IgD-negative memory B cell (primary cell): ENCODE results near the gene MADD. TPM values are rescaled to one million over a fixed set of nuclear protein-coding genes. Genes with fewer than 3 reads are reported as not detected.

ENCODE experiments used
- H3K27ac Mint-ChIP-seq, 3 donors: one replicate each; pipeline ENCODE4 v1.8.0; 2020 to 2022; ENCODE audit warnings: mild to moderate bottlenecking in 3 of 3, mixed read lengths in 3 of 3, moderate library complexity in 1 of 3
- H3K27me3 Mint-ChIP-seq: one replicate; pipeline ENCODE4 v1.8.0; 2021; ENCODE audit warnings: mixed read lengths
- H3K36me3 Mint-ChIP-seq: one replicate; pipeline ENCODE4 v1.8.0; 2020; ENCODE audit warnings: mild to moderate bottlenecking, mixed read lengths
- H3K4me1 Mint-ChIP-seq, 3 donors: one replicate each; pipeline ENCODE4 v1.8.0; 2020 to 2022; ENCODE audit warnings: mixed read lengths in 3 of 3, mild to moderate bottlenecking in 1 of 3
- H3K4me3 Mint-ChIP-seq, 4 donors: one replicate each; pipeline ENCODE4 v1.8.0; 2020 to 2022; ENCODE audit warnings: mild to moderate bottlenecking in 4 of 4, mixed read lengths in 4 of 4, moderate library complexity in 3 of 4
- H3K9me3 Mint-ChIP-seq, 3 donors: one replicate each; pipeline ENCODE4 v1.8.0; 2020 to 2021; ENCODE audit warnings: mixed read lengths in 3 of 3, mild to moderate bottlenecking in 1 of 3
- polyA plus RNA-seq: library from polyadenylated mRNA; unstranded; fragments of 300-500 nt; fragmentation: Illumina TruSeq; gene quantifications from one replicate; pipeline ENCODE4 v1.2.3, GENCODE V29; 2021

Gene MADD
- polyA plus RNA-seq = 17.5 TPM

GRCh38 chr11:47269829-47270305, at the start of gene MADD:
MADD (plus strand) TSS chr11:47270133.
- Mint-ChIP-seq H3K27ac (peak within 1 kb of the TSS; percentile 91 to 99 (median 96)), H3K9me3 (no peaks in the 10 kb centered on the region), H3K36me3 (no peaks in the 10 kb centered on the region), H3K27me3 (peaks cover 2% of the 10 kb centered on the region), H3K4me3 (peak within 1 kb of the TSS; percentile 87 to 99 (median 94)), H3K4me1 (peaks cover 35 to 48% (median 44%) of the 10 kb centered on the region in 3 donors)

GRCh38 chr11:47220401-47220821, 49.5 kb upstream of the MADD start:
- Mint-ChIP-seq H3K27ac (peak overlapping the region in 1 of 3 donors; percentile 46), H3K4me3 (no peak overlapping the region), H3K9me3 (no peaks in the 10 kb centered on the region), H3K36me3 (peaks cover 8% of the 10 kb centered on the region), H3K4me1 (peaks cover 15 to 29% (median 28%) of the 10 kb centered on the region in 3 donors), H3K27me3 (no peaks in the 10 kb centered on the region)

- Mint-ChIP-seq H3K27me3 (no peaks in the 10 kb centered on the region), H3K27ac (no peak overlapping the region), H3K36me3 (peaks cover 13% of the 10 kb centered on the region), H3K9me3 (no peaks in the 10 kb centered on the region), H3K4me3 (no peak overlapping the region), H3K4me1 (peaks cover 9 to 20% (median 19%) of the 10 kb centered on the region in 3 donors)
These were observed 47.2 kb upstream of the MADD start for GRCh38 chr11:47222696-47223095.

- H3K4me3 Mint-ChIP-seq = no peak overlapping the region
- no peaks in the 10 kb centered on the region for H3K9me3 Mint-ChIP-seq
- H3K4me1 Mint-ChIP-seq = peaks cover 6 to 8% (median 7%) of the 10 kb centered on the region in 3 donors
- H3K27ac Mint-ChIP-seq = no peak overlapping the region
- H3K27me3 Mint-ChIP-seq = no peaks in the 10 kb centered on the region
- peaks cover 17% of the 10 kb centered on the region for H3K36me3 Mint-ChIP-seq
These were observed 44.2 kb upstream of the MADD start for GRCh38 chr11:47225552-47226400.

GRCh38 chr11:47229161-47229560, 40.8 kb upstream of the MADD start:
- H3K27ac Mint-ChIP-seq = peak overlapping the region in 1 of 3 donors; percentile 80
- H3K9me3 Mint-ChIP-seq = no peaks in the 10 kb centered on the region
- H3K27me3 Mint-ChIP-seq = no peaks in the 10 kb centered on the region
- no peak overlapping the region for H3K4me3 Mint-ChIP-seq
- peaks cover 15% of the 10 kb centered on the region for H3K36me3 Mint-ChIP-seq
- peaks cover 6 to 8% (median 7%) of the 10 kb centered on the region in 3 donors for H3K4me1 Mint-ChIP-seq

- Mint-ChIP-seq H3K9me3 (no peaks in the 10 kb centered on the region), H3K27me3 (no peaks in the 10 kb centered on the region), H3K36me3 (peaks cover 8% of the 10 kb centered on the region), H3K4me1 (peaks cover 0 to 8% (median 1%) of the 10 kb centered on the region in 3 donors), H3K27ac (no peak overlapping the region), H3K4me3 (no peak overlapping the region)
These were observed 36.9 kb upstream of the MADD start for GRCh38 chr11:47233051-47233450.

- Mint-ChIP-seq H3K4me3 (no peak overlapping the region), H3K27ac (no peak overlapping the region), H3K9me3 (no peaks in the 10 kb centered on the region), H3K27me3 (no peaks in the 10 kb centered on the region), H3K4me1 (peaks cover 0 to 6% (median 1%) of the 10 kb centered on the region in 3 donors), H3K36me3 (peaks cover 4% of the 10 kb centered on the region)
These were observed 35.8 kb upstream of the MADD start for GRCh38 chr11:47233989-47234668.

GRCh38 chr11:47234669-47235100, 35.2 kb upstream of the MADD start:
- Mint-ChIP-seq H3K4me3 (no peak overlapping the region), H3K9me3 (no peaks in the 10 kb centered on the region), H3K27ac (peak overlapping the region in 2 of 3 donors; percentile 20 to 53), H3K27me3 (no peaks in the 10 kb centered on the region), H3K36me3 (peaks cover 3% of the 10 kb centered on the region), H3K4me1 (peaks cover 0 to 5% (median 0%) of the 10 kb centered on the region in 3 donors)

- Mint-ChIP-seq H3K4me1 (peaks cover 0 to 5% (median 0%) of the 10 kb centered on the region in 3 donors), H3K27me3 (no peaks in the 10 kb centered on the region), H3K36me3 (peaks cover 3% of the 10 kb centered on the region), H3K4me3 (no peak overlapping the region), H3K9me3 (no peaks in the 10 kb centered on the region), H3K27ac (peak overlapping the region in 2 of 3 donors; percentile 20 to 50)
These were observed 34.8 kb upstream of the MADD start for GRCh38 chr11:47235163-47235562.

- no peak overlapping the region for H3K27ac Mint-ChIP-seq
- H3K27me3 Mint-ChIP-seq = no peaks in the 10 kb centered on the region
- H3K9me3 Mint-ChIP-seq = no peaks in the 10 kb centered on the region
- H3K4me1 Mint-ChIP-seq = peaks cover 0 to 3% (median 0%) of the 10 kb centered on the region in 3 donors
- H3K36me3 Mint-ChIP-seq = peaks cover 4% of the 10 kb centered on the region
- H3K4me3 Mint-ChIP-seq = no peak overlapping the region
These were observed 33.5 kb upstream of the MADD start for GRCh38 chr11:47236482-47236881.

- Mint-ChIP-seq H3K36me3 (peaks cover 4% of the 10 kb centered on the region), H3K4me3 (peak overlapping the region in 1 of 4 donors; percentile 51)
These were observed 30.1 kb upstream of the MADD start for GRCh38 chr11:47239852-47240251.

GRCh38 chr11:47241841-47242301, 28.1 kb upstream of the MADD start:
- peak overlapping the region in 2 of 4 donors; percentile 64 to 68 for H3K4me3 Mint-ChIP-seq
- H3K4me1 Mint-ChIP-seq = peaks cover 0 to 5% (median 2%) of the 10 kb centered on the region in 3 donors
- H3K27me3 Mint-ChIP-seq = no peaks in the 10 kb centered on the region
- no peaks in the 10 kb centered on the region for H3K9me3 Mint-ChIP-seq
- peaks cover 4% of the 10 kb centered on the region for H3K36me3 Mint-ChIP-seq
- H3K27ac Mint-ChIP-seq = peak overlapping the region in 1 of 3 donors; percentile 97

More at GRCh38 chr11:47239852-47240251, 30.1 kb upstream of the MADD start:
- Mint-ChIP-seq H3K4me1 (peaks cover 0 to 4% (median 1%) of the 10 kb centered on the region in 3 donors), H3K9me3 (no peaks in the 10 kb centered on the region), H3K27me3 (no peaks in the 10 kb centered on the region), H3K27ac (peak overlapping the region in 1 of 3 donors; percentile 26)

- peak overlapping the region in 1 of 3 donors; percentile 97 for H3K27ac Mint-ChIP-seq
These were observed 27.2 kb upstream of the MADD start for GRCh38 chr11:47242596-47243192.

GRCh38 chr11:47243454-47243853, 26.5 kb upstream of the MADD start:
- H3K27me3 Mint-ChIP-seq = no peaks in the 10 kb centered on the region
- H3K9me3 Mint-ChIP-seq = no peaks in the 10 kb centered on the region
- H3K4me1 Mint-ChIP-seq = peaks cover 2 to 10% (median 8%) of the 10 kb centered on the region in 3 donors
- H3K27ac Mint-ChIP-seq = no peak overlapping the region
- no peak overlapping the region for H3K4me3 Mint-ChIP-seq
- peaks cover 3% of the 10 kb centered on the region for H3K36me3 Mint-ChIP-seq

More at GRCh38 chr11:47242596-47243192, 27.2 kb upstream of the MADD start:
- H3K4me1 Mint-ChIP-seq = peaks cover 0 to 6% (median 4%) of the 10 kb centered on the region in 3 donors
- no peaks in the 10 kb centered on the region for H3K27me3 Mint-ChIP-seq
- H3K9me3 Mint-ChIP-seq = no peaks in the 10 kb centered on the region
- H3K36me3 Mint-ChIP-seq = peaks cover 3% of the 10 kb centered on the region
- peak overlapping the region in 1 of 4 donors; percentile 68 for H3K4me3 Mint-ChIP-seq
